Fibroblast of gingiva (primary cell): ENCODE results near the gene C19orf85.
A peak's percentile ranks its signal among the peaks of the same experiment; 100 is the strongest.

Experiments
- DNase-seq: peaks from one replicate; pipeline ENCODE4 v3.0.0-alpha.2; 2011; ENCODE audit warnings: low read depth

The C19orf85 gene

DNA sequence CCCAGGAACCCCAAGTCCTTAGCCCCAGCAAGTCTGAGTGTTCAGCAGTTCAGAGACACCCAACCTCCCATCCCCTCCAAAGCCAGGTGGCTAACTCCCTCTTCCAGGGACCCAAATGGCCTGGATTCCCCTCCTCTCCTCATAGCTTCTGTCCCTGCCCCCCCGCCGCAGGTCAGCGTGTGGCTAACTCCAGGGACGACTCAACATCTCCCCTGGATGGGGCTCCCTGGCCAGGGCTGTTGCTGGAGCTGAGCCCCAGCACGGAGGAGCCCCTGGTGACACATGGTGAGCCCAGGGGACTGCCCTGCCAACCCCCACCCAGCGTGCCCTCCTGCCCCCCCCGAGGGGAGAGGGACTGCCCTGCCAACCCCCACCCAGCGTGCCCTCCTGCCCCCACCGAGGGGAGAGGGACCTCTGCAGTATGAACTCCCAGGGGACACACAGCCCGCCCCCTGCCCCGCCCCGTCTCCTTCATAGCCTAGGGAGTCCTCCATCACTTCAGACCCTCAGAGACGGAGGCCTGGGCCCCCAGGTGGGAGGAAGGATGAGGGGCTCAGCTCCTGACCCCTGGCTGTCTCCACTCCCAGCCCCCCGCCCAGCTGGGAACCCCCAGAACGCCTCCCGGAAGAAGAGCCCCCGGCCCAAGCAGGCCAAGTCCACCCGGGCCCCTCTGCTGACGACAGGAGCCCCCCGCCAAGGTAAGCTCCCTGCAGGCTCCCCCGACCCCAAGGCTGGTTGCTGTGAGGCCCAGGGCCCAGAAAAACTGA, 25.3 kb upstream of the C19orf85 start:
- no peak for DNase-seq

DNA sequence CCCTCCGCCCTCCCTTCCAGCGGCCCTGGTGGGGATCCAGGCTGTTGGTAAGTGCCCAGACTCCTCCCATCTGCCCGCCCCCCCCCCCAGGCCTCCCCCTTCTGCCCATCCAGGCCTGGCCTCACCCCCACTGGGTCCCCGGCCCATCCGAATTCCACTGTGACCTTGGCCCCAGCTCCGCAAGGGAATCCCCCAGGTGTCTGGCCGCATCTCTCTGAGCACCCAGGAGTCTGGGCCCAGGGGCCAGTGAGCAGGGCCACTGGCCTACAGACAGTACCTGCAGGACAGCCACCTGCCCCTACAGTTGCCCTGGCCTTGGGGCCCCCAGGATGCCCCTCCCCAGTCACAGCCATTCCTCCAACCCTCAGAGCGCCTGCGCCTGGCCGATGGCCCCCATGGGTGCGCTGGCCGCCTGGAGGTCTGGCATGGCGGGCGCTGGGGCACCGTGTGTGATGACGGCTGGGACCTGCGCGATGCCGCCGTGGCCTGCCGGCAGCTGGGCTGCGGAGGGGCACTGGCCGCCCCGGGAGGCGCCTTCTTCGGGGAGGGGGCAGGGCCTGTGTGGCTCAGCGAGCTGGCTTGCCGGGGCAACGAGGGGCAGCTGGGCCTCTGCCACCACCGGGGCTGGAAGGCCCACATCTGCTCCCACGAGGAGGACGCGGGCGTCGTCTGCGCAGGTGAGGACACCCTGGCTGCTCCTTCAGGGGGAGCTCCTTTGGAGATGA, 24.6 kb upstream of the C19orf85 start:
- peak; percentile 13 for DNase-seq

DNA sequence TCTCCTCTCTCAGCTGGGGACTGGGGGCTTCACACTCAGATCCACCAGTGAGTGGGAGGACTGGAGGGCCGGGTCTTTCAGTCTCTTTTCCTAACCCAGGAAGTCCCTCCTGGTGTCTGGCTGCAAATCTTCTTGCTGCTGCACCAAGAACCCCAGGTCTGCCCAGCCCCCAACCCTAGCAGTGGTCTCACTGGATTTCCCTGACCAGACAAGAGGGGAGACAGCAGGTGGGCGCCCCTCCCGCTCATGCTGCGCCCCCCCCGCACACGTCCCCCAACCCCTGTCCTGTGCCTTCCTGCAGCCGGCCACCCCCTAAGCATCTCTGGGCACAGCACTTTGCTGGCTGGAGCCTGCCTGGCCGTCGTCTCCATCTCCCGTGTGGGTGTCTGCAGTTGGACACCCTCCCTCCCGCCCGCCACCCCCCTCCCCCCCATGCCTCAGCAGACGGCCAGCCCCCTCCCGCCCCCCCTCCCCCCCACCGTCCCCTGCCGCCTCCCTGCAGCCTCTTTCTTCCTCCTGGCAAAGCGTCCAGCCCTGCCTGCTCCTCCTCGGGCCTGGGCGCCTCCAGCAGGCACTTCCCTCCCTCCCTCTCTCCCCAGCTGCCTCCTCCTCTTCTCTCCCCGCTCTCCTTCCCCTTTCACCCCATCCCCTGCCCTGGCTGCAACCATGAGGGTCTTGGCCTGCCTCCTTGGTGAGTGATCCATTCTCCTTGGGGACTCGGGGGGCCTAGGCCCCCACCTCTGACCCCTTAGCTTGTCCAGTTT, 23.6 kb upstream of the C19orf85 start, which contains the start of gene SSC5D:
Gene SSC5D, plus strand, starts transcription at position 513 of the 764 bp plus-strand sequence. Its CDS starts 154 bp downstream, at position 667.
- peak; percentile 63 for DNase-seq

DNA sequence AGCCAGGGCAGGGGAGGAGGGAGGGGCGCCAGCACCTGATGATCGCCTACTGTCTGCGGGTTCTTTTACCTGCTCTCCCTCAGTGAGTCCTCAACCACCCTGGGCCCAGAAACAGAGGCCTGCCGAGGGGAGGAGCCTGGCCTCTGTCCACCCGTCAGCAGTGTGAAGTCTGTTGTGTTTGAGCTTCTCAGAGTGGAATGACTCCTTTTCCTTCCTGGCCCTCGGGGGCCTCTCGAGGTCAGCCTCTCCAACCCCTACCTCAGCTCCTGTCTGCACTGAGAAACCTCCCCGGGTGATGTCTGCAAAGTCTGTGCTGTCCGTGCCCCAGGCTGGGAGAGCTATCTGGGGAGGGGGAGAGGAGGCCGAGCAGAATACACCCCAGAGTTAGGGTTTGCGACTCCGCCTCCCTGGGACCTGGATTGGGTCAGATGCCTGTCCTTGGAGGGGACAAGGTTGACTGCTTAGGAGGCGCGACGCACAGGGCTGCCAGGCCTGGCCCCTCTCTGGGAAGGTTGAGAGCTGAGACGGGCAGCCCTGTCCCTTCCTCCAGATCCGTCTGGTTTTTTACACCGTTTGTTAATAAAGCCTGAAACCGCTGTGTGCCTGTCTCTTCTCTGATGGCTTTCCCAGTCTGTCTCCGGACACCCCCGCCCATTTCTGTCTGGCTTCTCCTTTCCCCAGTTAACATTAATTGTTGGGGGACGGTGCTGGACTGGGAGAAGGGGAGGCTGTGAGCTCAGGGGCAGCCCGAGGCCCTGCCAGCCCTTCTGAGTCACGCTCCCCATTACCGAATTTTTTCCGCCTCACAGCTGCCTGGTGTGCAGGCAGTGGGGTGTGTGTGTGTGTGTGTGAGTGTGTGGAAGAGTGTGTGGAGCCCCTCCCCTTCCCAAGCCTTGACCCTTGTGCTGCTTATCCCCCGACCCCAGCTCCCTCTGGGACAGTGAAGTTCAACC, 22.7 kb upstream of the C19orf85 start:
- DNase-seq = peak; percentile 95

DNA sequence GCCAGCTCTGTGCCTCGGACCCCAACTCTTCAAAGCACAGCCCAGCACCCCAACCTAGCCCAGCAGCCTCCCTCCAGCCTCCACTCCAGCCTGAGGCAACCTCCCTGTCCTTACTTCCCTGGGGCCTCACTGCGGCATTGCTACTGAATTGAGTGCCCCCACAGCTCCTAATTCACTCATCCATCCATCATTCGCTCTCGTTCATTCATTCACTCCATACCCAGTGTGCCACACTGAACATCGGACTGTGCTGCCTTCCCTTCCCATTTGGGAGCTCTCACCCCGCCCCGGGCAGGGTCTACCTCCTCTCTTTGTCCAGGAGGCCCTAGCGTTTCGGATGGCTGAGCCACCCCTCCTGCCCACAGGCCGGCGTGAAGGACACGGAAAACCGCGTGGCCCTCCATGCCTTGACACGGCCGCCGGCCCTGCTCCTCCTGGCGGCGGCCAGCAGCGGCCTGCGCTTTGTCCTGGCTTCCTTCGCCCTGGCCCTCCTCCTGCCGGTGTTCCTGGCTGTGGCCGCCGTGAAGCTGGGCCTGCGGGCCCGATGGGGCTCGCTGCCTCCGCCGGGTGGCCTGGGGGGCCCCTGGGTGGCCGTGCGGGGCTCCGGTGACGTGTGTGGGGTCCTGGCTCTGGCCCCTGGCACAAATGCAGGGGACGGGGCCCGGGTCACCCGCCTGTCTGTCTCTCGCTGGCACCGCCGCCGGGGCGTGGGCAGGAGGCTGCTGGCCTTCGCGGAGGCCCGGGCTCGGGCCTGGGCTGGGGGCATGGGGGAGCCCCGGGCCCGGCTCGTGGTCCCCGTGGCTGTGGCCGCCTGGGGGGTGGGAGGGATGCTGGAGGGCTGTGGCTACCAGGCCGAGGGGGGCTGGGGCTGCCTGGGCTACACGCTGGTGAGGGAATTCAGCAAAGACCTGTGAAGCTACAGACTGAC, 21.8 kb upstream of the C19orf85 start:
- DNase-seq = peak; percentile 53

DNA sequence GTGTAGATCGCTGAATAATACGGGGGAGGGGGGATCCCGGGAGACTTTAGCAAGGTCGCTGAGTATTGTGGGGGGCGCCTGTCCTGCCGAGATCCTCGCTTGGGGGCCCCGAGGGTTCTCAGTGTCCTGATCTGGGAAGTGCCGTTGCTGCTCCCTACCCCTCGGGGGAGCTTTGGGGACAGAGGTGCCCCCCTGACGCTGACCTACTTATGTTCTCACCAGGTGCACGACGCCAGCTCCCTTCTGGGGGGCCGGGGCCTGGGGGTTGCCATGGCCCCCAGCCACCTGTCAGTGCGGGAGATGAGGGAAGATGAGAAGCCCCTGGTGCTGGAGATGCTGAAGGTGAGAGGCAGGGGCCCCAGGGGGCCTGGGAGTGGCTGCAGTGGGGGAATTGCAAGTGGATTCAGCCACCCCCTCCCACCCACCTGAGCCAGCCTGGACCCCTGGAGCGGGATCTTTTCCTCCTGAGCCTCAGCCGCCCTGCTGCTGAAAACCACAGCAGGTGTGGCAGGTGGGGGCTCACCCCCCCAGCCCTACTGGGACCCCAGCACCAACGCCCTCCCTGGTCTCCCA, 21.0 kb upstream of the C19orf85 start:
- DNase-seq = no peak

DNA sequence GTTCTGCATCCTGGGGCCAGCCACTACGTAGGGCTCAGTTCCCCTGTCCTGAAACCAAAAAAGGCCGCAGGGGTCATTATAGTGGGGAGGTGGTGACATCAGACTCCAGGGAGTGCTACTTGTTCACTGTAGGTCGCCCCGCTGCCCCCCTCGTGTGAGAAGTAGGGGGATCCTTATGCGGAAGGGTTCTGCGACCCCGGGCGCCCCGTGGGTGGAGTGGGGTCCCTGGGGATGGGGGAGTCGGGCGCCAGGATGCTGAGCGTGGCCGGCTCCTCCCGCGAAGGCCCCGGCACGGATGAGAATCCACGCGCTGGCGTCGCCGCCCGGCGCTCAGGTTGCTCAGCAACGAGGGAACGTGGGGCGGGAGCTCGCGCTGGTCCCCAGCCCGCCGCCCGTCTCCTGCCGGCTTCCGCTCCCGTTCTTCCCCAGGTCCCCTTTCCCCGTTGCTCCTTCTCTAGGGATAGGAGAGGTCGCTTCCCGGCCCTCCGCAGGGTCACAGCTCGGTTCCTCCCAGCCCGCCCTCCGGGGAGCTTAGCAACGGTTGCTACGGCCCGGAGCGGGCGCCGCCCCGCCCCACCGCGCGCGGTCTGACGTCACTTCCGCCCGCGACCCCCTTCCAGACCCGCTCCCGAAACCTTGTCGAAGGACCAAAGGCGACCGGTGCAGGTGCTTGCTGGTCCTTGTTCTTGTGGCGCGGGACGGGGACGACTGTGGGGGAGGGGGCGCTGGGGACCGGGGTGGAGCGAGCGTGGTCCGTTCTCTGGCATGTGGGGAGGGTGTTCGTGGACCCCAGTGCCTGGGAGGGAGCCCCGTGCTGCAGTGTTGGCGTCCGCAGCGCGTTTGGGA, 20.3 kb upstream of the C19orf85 start, which contains the start of gene NAT14:
Gene NAT14, plus strand, starts transcription at position 596 of the 846 bp plus-strand sequence. CDS start 521 bp downstream, outside the sequence.
- peak; percentile 50 for DNase-seq

DNA sequence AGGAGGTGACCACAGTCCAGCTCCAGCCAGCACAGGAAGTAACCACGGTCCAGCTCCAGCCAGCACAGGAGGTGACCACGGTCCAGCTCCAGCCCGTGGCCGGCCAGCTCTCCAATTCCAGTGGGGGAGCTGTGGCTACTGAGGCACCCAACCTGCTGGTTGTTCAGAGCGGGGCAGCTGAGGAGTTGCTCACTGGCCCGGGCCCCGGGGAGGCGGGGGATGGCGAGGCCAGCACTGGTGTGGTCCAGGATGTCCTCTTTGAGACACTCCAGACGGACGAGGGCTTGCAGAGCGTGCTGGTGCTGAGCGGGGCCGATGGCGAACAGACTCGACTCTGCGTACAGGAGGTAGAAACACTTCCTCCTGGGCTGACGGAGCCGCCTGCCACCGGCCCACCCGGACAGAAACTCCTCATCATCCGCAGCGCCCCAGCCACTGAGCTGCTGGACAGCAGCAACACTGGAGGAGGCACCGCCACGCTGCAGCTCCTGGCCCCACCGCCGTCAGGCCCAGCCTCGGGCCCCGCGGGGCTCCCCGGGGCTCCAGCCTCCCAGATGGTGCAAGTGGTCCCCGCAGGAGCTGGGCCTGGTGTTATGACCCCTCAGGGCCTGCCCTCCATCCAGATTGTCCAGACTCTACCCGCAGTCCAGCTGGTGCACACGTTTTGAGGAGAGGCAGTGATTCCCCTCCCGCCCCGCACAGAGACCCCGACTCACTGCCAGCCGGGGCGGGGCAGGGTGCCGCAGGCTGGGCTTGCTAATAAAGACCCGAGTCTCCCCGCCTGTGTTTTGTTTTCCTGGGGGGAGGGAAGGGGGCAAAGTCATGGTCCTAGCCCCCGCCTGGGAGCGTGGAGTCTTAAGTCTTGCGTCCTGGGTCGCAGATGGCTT, 19.4 kb upstream of the C19orf85 start:
- DNase-seq = no peak

DNA sequence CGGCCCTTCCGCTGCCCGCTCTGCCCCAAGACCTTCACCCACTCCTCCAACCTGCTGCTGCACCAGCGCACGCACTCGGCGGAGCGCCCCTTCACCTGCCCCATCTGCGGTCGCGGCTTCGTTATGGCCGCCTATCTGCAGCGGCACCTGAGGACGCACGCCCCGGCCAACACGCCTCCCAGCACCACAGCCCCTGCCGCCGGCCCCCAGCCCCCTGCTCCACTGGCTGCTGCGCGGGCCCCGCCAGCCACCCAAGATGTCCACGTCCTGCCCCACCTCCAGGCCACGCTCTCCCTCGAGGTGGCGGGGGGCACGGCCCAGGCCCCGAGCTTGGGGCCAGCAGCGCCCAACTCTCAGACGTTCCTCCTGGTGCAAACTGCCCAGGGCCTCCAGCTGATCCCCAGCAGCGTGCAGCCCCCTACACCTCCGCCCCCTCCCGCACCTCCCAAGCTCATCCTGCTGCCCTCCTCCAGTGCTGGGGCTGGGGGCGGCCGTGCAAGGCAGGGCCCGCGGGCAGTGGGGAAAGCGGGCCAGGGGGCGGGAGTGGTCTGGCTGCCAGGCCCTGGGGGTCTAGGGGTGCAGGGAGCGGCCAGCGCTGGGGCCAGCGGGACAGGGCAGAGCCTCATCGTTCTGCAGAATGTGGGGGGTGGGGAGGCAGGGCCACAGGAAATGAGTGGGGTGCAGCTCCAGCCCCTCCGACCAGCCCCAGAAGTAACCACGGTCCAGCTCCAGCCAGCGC, 18.6 kb upstream of the C19orf85 start:
- DNase-seq = no peak

DNA sequence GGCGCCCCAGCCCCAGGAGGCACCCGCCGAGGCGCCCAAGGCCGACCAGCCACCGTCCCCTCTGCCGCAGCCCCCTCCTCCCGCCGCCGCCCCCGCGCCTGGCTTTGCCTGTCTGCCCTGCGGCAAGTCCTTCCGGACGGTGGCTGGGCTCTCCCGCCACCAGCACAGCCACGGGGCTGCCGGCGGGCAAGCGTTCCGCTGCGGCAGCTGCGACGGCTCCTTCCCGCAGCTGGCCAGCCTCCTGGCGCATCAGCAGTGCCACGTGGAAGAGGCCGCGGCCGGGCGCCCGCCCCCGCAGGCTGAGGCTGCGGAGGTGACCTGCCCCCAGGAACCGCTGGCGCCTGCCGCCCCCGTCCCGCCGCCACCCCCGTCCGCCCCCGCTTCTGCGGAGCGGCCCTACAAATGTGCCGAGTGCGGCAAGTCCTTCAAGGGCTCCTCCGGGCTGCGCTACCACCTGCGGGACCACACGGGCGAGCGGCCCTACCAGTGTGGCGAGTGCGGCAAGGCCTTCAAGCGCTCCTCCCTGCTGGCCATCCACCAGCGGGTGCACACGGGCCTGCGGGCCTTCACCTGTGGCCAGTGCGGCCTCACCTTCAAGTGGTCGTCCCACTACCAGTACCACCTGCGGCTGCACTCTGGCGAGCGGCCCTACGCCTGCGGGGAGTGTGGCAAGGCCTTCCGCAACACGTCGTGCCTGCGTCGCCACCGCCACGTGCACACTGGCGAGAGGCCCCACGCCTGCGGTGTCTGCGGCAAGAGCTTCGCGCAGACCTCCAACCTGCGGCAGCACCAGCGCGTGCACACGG, 17.8 kb upstream of the C19orf85 start:
- DNase-seq = no peak

DNA sequence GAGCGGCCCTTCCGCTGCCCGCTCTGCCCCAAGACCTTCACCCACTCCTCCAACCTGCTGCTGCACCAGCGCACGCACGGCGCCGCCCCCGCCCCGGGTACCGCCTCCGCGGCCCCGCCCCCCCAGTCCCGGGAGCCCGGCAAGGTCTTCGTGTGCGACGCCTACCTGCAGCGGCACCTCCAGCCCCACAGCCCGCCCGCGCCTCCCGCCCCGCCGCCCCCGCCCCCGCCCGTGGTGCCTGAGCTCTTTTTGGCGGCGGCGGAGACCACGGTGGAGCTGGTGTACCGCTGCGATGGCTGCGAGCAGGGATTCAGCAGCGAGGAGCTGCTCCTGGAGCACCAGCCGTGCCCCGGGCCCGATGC, 17.2 kb upstream of the C19orf85 start:
- no peak for DNase-seq

DNA sequence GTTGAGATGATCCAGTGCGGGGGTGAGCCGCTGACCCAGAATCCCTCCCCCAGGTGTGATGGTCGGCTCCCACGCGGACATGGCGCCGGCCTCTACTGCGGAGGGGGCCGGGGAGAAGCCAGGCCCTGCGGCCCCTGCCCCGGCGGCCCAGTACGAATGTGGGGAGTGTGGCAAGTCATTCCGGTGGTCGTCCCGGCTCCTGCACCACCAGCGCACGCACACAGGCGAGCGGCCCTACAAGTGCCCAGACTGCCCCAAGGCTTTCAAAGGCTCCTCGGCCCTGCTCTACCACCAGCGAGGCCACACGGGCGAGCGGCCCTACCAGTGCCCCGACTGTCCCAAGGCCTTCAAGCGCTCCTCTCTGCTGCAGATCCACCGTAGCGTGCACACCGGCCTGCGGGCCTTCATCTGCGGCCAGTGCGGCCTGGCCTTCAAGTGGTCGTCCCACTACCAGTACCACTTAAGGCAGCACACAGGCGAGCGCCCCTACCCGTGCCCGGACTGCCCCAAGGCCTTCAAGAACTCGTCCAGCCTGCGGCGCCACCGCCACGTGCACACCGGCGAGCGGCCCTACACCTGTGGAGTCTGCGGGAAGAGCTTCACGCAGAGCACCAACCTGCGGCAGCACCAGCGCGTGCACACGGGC, 16.7 kb upstream of the C19orf85 start:
- no peak for DNase-seq

DNA sequence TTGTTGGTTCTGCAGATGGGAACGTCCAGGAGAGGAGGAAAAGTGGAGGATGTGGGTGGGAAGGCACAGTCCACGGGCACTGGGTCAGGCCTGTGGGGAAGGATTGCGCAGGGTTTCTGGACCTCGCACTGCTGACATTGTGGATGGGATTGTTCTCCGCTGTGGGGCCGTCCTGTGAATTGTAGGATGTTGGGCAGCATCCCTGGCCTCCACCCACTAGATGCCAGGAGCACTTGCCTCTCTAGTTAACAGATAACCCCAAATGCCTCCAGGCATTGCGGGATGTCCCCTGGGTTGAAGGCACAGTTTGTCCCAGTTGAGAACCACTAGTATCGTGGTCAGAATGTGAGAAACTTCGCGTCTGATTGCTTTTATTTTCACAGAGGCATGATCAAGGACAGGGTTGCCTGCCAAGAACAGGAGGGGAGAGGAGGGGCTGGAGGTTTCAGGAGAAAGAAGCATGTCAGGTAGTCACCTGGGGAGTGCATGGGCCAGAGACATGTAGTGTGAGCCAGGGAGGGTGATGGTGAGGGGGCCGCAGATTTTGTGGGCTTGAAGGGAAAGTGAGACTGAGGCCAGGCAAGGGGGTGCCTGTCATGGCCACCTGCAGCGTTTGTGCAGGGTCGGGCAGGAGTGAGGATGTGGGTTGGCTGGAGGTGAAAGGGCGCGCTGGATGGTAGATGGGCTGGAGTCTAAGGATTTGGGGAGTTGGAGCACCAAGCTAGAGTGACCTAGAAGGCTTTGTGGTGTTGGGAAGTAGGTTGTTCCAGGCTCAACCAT, 15.1 kb upstream of the C19orf85 start:
- DNase-seq = no peak

DNA sequence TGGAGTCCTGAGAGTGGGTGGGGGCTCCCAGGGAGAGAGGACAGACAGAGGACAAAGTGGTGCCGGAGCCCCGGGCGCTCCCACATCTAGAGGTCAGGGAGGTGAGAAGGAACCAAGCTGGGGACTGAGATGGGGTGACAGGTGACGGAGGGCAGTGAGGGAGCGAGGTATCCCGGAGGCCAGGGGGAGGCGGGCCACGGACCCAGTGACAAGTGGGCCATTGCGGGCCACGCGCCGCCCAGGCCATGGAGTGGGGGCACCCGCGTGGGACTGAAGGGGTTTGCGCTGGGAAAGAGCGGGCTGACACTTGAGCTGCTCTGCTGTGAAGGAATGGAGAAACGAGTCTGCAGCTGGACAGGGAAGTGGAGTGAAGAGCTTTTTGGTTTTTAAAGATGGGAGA, 14.5 kb upstream of the C19orf85 start:
- DNase-seq = no peak

DNA sequence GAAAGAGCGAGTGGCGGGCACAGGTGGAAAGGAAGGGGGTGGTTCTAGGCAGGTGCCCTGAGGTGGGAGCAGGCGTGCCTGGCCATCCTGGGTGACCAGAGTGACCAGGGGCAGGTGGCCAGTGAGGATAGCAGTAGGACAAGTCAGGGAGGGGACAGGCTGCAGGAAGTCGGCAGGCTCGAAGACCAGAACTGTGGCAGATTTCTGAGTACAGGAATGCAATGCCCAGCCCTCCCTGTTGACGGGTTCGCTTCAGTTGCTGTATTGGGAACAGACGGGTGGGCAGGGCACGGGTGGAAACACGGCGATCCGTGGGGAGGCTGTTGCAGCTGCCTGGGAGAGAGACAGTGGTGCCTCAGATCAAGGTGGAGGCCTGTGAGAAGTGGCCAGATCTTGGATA, 13.8 kb upstream of the C19orf85 start:
- no peak for DNase-seq
